Posterior vena cava (tissue), 2 donors: ENCODE results near the gene MDM2. TPM values are rescaled to one million over a fixed set of nuclear protein-coding genes. Genes with fewer than 3 reads are reported as not detected.
"Not testable (repeated sequence)": the region's sequence is repeated elsewhere in the genome, so short reads cannot be mapped to it uniquely, and the experiment has no call there.

Experiments used
- DNase-seq: peaks from one replicate; pipeline ENCODE4 v3.0.0-alpha.2; 2020; ENCODE audit warnings: low spot score
- intact Hi-C, 2 donors: fragments of 100-400 bp; cut with DNase I; formaldehyde crosslinking; loops; one replicate each; pipeline versions ENCODE4 v1.14.1 to v1.14.2; 2022 to 2023
- total RNA-seq, 2 donors: library from RNA; stranded (reverse); fragmentation: NEBNext Ultra II Directional; extraction: Animal tissue kit (Norgen Biotek cat#: 25700); gene quantifications; one replicate each; pipeline ENCODE4 v1.2.1, GENCODE V29; 2021
- donor health status: DM: yes; HTN: yes; CAD: no.
- donor health status: DM: yes; HTN: yes; CAD: no.

Gene MDM2
- total RNA-seq, 2 donors from 2014 or later = 114 to 126 TPM

DNA sequence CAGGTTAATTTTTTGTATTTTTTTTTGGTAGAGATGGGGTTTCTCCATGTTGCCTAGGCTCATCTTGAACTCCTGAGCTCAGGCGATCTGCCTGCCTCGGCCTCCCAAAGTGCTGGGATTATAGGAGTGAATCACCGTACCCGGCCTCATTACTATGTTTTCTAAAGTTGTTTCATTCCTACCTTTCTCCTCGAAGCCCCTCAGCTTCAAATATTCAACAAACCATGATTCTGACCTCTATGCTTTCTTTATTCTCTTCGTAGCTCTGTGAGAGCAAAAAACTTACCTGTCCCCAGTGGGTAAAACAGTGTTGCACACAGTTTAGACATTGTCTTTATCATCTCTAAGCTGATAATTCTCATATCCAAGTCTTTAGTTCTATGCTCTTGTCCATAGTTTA lies 26.2 kb upstream of the MDM2 start:
- DNase-seq = no peak
- intact Hi-C loops = no loop called here

DNA sequence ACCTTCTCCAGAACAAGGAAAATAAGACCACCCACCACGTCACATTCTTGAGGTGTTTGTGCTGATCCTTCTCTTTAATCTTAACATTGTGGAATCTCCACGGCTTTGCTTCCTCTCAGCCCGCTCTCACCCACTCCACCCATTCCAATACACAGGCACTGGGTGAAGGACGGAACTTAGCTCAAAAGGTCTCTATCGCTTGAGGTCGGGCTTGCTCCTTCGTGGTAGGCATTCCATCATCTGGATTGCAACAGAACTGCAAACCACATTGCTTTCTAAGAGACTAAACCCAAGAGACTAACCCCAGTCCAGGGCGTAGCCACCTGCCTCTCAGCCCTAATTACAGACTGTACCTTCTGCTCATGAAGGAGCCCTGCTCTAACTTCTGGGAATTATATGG lies 24.0 kb upstream of the MDM2 start:
- intact Hi-C loops = no loop called here
- no peak for DNase-seq

DNA sequence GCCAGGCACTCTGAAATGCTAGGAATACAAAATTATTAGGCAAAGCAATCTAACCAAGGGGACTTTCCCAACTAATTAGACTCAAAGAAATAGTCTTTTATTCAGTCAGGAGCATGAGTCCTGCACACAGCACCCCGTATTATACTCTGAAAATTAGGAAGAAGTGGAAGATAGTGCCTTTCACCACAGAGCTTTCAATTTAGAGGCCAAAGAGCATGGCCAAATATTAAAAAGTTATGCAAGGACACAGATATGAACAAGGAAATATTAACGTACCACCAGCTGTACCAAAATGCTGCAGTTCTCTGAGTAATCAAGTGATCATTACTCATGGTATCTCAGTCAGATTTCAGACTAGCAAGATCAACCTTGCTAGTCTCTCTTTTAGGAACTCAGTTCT lies 22.6 kb upstream of the MDM2 start:
- intact Hi-C loops = no loop called here

DNA sequence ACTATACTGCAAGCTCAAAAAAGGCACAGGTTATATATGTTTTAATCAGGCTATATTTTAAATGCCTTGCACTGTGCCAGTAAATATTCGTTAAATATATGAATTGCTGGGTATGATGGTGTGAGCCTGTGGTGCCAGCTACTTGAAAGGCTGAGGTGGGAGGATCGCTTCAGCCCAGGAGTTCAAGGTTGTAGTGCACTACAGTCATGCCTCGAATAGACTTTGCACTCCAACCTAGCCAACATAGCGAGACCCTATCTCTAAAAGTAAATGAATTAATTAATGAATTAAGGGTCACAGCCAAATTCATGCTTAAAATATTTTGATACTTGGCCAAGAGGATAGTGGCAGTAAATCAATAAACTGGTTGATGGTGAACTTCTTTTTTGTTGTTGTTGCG lies 22.2 kb upstream of the MDM2 start:
- DNase-seq = no peak
- intact Hi-C loops = no loop called here

More for the DNA sequence above, 22.6 kb upstream of the MDM2 start:
- no peak for DNase-seq

DNA sequence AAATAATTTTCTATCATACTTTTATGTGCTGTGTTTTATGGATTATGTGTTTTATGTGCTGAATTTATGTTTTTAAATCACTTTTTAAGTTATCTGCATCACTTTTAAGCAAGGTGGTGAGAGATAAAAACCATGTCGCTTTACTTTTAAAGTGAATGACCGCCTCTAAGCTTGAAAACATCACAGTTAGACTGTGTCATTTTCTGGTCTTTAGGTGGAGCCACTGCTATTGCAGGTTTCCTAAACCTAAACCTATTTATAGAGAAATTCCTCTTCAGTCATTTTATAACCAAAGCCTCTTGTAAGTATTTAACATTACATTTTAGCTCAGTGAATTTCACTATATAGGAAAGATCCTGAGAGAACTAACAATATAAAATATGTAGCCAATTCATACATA lies 21.0 kb upstream of the MDM2 start:
- intact Hi-C loops = no loop called here
- DNase-seq = no peak

DNA sequence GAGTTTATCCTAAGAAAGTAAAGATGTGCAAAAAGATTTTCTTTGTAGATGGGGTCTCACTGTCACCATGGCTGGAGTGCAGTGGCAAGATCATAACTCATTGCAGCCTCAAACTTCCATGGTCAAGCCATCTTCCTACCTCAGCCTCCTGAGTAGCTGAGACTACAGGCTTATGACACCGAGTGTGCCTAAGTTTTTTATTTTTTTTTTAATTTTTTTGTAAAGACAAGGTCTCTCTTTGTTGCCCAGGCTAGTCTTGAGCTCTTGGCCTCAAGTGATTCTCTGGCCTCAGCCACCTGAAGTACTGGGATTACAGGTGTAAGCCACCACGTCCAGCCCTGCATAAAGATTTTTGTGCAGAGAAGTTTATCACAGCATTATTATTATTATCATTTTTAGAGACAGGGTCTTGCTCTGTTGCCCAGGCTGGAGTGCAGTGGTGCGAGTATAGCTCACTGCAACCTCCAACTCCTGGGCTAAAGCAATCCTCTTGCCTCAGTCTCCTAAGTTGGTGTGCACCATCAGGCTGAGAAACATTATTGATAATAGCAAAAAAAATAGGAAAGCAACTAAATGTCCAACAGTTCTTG lies 19.3 kb upstream of the MDM2 start:
- DNase-seq = no peak
- intact Hi-C loops = no loop called here

DNA sequence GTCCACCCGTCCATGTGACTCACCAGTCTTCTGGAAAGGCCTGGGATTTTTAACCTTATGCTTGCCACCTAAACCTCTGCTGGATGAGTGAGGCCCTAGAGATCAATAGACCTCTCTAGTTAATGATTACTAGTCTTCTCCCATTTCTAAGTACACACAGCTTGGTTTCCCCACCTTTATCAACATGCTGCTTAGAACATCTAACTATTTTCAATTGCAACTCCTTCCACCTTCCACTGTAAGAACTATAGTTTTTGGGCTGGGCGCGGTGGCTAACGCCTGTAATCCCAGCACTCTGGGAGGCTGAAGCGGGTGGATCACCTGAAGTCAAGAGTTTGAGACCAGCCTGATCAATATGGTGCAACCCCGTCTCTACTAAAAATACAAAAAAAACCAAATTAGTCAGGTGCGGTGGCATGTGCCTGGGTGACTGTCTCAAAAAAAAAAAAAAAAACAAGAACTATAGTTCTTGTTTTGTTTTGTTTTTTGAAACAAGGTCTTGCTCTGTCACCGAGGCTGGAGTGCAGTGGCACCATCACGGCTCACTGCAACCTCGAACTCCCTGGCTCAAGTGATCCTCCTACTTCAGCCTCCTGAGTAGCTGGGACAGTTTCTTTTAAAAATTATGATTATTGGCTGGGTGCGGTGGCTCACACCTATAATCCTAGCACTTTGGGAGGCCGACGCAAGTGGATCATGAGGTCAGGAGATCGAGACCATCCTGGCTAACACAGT lies 18.7 kb upstream of the MDM2 start:
- intact Hi-C loops = no loop called here
- no peak for DNase-seq

DNA sequence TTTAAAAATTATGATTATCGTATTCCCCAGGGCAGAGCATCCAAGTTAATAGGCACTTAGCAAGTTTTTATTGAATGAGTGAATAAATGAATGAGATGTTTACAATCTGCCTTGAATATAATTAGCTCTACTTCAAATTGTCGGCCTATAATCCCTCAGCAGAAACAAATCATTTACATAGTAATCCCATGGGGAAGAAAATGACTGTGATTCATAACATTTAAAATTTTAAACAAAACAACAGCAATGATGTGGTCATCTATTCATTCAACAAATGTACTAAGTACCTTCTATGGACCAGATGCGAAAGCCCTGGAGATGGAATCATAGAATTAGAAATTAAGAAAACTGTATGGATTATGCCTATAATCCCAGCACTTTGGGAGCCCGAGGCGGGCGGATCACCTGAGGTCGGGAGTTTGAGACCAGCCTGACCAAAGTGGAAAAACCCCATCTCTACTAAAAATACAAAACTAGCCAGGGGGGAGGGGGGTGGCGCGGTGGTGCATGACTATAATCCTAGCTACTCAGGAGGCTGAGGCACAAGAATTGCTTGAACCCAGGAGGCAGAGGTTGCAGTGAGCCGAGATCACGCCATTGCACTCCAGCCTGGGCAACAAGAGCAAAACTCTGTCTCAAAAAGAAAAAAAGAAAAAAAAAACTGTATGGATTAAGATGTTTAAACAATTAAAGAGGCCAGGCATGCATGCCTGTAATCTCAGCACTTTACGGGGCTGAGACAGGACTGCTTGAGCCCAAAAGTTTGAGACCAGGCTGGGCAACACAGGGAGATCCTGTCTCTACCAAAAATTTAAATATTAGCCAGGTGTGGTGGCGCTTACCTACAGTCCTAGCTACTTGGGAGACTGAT lies 17.7 kb upstream of the MDM2 start:
- DNase-seq = no peak
- intact Hi-C loops = no loop called here

DNA sequence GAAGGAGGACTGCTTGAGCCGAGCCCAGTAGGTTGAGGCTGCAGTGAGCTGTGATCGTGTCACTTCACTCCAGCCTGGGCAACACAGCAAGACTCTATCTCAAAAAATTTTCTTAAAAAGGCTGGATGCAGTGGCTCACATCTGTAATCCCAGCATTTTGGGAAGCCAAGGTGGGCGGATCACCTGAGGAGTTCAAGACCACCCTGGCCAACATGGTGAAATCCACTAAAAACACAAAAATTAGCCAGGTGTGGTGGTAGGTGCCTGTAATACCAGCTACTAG lies 17.1 kb upstream of the MDM2 start:
- intact Hi-C loops = no loop called here
- DNase-seq = no peak

DNA sequence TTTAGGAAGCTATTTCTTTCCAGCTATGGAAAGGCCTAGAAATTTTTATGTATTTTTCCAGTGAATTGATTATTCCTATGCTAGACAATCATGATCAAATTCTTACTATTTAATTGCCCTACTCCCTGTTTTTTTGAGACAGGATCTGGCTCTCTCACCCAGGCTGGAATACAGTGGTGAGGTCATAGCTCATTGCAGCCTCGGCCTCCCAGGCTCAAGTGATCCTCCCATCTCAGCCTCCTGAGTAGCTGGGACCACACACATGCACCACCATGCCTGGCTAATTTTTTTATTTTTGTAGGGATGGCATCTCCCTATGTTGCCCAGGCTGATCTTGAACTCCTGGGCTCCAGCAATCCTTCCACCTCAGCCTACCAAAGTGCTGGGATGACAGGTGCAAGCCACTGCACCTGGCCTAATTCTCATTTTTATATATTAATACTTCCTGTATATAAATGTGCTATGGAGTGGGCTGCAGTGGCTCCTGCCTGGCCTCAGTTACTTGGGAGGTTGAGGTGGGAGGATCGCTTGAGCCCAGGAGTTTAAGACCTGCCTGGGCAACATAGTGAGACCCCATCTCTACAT lies 16.0 kb upstream of the MDM2 start:
- intact Hi-C loops = no loop called here
- DNase-seq = no peak

DNA sequence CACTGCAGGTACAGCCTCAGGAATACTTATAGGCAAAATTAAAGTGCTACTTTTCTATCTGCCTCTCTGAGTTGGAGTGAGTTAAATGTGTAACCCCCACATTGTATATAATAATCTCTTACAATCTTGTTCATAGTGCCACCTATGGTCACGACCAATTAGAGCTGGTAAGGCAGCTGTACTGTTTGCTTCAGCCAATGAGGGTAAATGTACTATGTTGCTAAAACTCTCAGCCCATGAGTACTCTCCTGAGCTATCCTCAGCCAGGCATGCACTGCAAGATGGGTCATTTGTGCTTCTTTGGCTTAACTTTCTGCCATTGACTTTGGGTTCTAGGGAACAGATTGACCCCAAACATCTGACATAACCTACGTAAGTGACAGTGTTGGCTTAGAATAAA lies 15.0 kb upstream of the MDM2 start:
- intact Hi-C loops = no loop called here
- no peak for DNase-seq

DNA sequence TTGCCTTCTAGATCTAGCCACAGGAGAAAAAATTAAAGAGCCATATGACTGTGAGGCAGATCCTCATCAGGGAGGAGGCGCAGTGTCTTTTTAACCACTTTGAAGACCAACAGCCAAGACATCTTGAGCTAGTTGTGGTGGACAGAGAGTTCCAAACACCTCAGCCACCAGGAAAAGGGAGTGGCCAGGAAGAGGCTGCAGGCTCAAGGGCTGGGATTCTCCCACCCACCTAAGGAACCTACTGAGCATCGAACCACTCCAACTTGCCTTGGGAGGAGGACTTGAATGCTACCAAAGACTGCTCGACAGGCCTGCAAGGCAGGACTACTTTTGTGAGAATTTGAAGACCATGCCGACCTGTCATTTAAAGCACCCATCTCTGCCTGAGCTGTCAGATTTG lies 14.5 kb upstream of the MDM2 start:
- DNase-seq = no peak
- intact Hi-C loops = no loop called here

DNA sequence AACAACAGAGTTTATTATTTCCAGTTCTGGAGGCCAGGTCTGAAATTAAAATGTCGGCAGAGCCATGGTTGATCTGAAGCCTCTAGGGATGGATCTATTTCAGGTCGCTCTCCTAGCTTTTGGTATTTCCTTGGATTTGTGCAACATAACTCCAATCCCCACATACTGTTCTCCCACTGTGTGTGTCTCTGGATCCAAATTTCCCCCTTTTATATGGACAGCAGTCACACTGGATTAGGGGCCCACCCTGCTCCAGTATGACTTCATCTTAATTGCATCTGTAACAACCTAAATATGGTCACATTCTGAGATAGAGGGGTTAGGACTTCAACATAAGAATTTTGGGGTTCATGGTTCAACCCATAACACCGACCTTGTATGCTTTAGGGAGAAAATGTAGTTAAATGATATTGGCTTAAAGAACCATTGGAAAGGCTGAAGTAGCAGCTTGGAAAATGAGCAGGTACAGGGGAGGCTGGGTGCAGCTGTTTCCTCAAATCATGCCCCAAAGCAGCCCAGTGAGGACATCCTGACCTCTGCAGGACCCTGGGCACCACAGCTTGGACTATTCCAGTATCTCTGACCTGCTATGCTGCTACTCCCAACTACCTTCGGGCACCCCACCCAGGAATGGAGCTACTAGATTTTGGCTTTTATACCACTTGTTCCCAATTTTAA lies 13.9 kb upstream of the MDM2 start:
- no peak for DNase-seq
- intact Hi-C loops = no loop called here

DNA sequence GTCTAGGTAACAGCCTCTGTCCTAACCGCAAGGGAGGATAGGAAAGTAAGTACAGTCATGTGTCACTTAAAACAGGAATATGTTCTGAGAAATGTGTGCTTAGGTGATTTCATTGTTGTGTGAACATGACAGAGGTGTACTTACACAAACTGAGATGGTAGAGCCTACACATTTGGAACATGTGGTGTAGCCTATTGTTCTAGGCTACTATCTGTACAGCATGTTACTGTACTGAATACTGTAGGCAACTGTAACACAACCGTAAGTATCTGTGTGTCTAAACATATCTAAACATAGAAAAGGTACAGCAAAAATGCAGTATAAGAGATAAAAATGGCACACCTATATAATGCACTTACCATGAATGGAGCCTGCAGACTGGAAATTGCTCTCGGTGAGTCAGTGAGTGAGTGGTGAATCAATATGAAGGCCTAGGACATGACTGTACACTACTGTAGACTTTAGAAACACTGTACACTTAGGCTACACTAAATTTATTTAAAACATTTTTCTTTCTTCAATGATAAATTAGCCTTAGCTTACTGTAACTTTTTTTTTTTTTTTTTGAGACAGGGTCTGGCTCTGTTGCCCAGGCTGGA lies 13.2 kb upstream of the MDM2 start:
- DNase-seq = no peak
- intact Hi-C loops = no loop called here

DNA sequence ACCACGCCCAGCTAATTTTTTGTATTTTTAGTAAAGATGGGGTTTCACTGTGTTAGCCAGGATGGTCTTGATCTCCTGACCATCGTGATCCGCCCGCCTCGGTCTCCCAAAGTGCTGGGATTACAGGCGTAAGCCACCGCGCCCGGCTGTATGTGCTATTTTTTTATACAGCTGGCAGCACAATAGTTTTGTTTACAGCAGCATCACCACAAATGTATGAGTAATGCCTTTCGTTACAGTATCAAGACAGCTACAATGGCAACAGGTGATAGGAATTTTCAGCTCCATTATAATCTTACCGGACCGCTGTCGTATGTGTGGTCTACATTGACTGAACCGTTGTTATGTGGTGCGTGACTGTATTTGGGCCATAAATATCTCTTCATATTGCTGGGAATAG lies 11.6 kb upstream of the MDM2 start:
- no peak for DNase-seq
- intact Hi-C loops = no loop called here

DNA sequence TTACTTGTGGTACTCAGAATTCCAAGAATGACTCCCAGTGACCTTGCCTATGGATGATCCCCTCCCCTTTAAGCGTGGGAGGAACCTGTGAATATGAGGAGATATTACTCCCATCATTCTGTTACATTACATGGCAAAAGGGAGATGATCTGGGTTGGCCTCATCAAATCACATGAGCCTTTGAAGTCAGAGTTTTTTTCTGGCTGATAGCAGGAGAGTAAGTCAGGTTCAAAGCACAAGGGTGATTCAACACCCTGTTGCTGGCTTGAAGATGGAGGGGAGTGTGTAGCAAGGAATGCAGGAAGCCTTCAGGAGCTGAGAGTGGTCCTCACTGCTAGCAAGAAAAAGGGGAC lies 9.1 kb upstream of the MDM2 start:
- DNase-seq = no peak
- intact Hi-C loops = no loop called here

DNA sequence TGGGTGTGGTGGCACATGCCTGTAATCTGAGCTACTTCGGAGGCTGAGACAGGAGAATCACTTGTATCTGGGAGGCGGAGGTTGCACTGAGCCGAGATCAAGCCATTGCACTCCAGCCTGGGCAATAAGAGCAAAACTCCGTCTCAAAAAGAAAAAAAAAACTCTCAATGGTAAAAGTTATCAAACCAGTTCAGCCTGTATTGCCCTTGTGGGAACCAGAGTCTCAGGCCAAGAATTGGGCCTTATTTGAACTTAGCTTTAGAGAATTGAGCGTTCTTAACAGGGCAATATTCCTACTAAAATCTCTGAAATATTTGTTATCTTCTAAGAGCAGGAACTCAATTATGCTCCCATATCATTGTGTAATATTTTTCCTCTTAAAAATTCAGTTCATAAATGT lies 7.7 kb upstream of the MDM2 start:
- intact Hi-C loops = no loop called here
- DNase-seq = no peak

DNA sequence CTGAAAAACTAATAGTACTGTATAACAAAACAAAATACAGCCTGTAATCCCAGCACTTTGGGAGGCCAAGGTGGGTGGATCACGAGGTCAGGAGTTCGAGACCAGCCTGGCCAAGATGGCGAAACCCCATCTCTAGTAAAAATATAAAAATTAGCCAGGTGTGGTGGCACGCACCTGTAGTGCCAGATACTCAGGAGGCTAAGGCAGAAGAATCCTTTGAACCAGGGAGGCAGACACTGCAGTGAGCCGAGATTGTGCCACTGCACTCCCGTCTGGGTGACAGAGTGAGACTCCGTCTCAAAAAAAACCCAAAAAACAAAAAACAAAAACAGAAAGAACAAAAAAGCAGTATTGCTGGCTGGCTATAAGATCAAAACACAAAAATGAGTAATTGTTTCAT lies 6.9 kb upstream of the MDM2 start:
- DNase-seq, intact Hi-C loops: not testable (repeated sequence)

DNA sequence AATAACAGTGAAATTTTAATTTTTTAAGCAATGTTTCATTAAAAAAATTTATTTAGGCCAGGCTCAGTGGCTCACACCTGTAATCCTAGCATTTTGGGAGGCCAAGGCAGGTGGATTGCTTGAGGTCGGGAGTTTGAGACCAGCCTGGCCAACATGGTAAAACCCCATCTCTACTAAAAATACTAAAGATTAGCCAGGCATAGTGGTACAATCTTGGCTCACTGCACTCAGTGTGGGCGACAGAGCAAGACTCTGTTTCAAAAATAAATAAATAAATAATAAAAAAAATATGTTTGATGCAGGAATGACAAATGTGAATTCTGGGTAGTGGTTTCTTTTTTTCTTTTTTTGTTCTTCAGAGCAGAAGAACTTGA lies 5.6 kb upstream of the MDM2 start:
- DNase-seq, intact Hi-C loops: not testable (repeated sequence)
